ENCODE results near the gene ZNF624. TPM values are rescaled to one million over a fixed set of nuclear protein-coding genes. Genes with fewer than 3 reads are reported as not detected.
"Not testable (repeated sequence)": the region's sequence is repeated elsewhere in the genome, so short reads cannot be mapped to it uniquely, and the experiment has no call there.

The ZNF624 gene
- total RNA-seq (2021): 6.5 and 7.2 TPM in 2 replicates
- Bru-seq, nascent RNA: percentile 77 among the genes with signal in this experiment
- BruChase-seq, experiment 1, labeled RNA remaining after a 2-hour chase: percentile 77 among the genes with signal in this experiment
- percentile 55 among the genes with signal in this experiment for BruChase-seq, experiment 2, labeled RNA remaining after a 6-hour chase
- long read RNA-seq, full-length matches to known transcripts: 6 of 6 reads
- long read RNA-seq, partial matches to known transcripts: 0 of 6 reads
- long read RNA-seq, other reads (novel, unspliced or antisense): 0 of 6 reads

DNA sequence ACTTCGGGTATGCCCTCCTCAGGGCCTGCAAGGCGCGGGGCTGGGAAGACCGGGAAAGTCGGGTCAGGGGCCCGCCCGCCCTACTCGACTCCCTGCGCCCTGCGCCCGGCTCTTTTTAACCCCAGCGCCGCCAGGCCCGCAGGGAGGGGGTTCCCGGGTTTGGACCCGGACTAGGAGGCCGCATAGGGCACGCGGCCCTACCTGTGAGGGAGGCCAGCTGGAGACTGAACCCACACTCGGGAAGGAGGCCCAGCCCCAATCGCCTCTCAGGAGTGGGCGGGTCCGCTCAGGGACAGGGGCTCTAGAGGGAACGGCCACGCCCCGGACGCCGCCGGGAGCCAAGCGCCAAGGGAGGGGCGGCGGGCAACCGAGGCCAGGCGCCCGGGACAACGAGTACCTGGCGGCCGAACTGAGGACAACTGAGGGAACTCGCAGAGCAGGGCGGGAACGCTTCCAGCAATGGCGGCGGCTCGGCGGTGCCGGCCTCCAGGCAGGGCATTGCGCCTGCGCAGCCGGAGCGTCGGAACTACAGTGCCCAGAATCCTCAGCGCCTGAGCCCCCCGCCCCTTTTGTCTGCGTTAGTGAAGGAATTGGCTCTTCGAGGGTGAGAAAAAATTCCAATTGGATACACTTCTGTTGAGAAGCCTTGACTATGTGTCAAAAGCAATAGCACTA is at the start of gene ZNF624:
TSS of gene ZNF624 (minus strand) at position 484 of the 675 bp plus-strand sequence.
- Histone ChIP-seq H4K20me1 (ENCODE audit: insufficient read depth) (no peaks in the 10 kb centered on the region), H3K27ac (peak within 1 kb of the TSS; percentile 86), H3K79me2 (ENCODE audit: low read depth) (peaks cover 6% of the 10 kb centered on the region; the same call in 1 of the 2 replicates), H3K27me3 (ENCODE audit: insufficient read depth, low read depth) (no peaks in the 10 kb centered on the region), H3F3A (ENCODE audit: insufficient read depth, low read depth) (peaks cover 12% of the 10 kb centered on the region), H3K4me1 (replicated peaks; ENCODE audit: insufficient read depth) (peaks cover 12% of the 10 kb centered on the region; the same call in 1 of the 2 replicates), H2AFZ (peak within 1 kb of the TSS; percentile 83), H3K4me3 (peak within 1 kb of the TSS; percentile 69), H3K36me3 (ENCODE audit: low read depth) (no peaks in the 10 kb centered on the region), H3K9me3 (ENCODE audit: insufficient read depth, low read depth) (no peaks in the 10 kb centered on the region; the same call in 1 of the 2 replicates), H3K9me2 (ENCODE audit: insufficient read depth) (no peaks in the 10 kb centered on the region), H3K4me2 (peak within 1 kb of the TSS; percentile 81)
- TSS peak; percentile 87 for BruUV-seq (replicated peaks)
- ChIA-PET CTCF (interaction anchor here (1.1 kb wide), 1 partner anchor 69 kb away, joined by 3 read pairs; no protein-coding TSS in a partner anchor), POLR2A (ENCODE audit: unreplicated experiment) (interaction anchor here (0.6 kb wide), 2 partner anchors 118 to 374 kb away, joined by 3 to 4 read pairs; no protein-coding TSS in a partner anchor)
- intact Hi-C loops (cut with micrococcal nuclease; ENCODE audit: unreplicated experiment): no loop called here
- TF ChIP-seq, protein P1, sequence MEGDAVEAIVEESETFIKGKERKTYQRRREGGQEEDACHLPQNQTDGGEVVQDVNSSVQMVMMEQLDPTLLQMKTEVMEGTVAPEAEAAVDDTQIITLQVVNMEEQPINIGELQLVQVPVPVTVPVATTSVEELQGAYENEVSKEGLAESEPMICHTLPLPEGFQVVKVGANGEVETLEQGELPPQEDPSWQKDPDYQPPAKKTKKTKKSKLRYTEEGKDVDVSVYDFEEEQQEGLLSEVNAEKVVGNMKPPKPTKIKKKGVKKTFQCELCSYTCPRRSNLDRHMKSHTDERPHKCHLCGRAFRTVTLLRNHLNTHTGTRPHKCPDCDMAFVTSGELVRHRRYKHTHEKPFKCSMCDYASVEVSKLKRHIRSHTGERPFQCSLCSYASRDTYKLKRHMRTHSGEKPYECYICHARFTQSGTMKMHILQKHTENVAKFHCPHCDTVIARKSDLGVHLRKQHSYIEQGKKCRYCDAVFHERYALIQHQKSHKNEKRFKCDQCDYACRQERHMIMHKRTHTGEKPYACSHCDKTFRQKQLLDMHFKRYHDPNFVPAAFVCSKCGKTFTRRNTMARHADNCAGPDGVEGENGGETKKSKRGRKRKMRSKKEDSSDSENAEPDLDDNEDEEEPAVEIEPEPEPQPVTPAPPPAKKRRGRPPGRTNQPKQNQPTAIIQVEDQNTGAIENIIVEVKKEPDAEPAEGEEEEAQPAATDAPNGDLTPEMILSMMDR (conservative IDR thresholded peaks at IDR 0.05): no peak
- no peak for TF ChIP-seq EZH2 (IDR thresholded peaks at IDR 0.05; ENCODE audit: low read depth)
- DNase-seq: peak; percentile 76 to 97

DNA sequence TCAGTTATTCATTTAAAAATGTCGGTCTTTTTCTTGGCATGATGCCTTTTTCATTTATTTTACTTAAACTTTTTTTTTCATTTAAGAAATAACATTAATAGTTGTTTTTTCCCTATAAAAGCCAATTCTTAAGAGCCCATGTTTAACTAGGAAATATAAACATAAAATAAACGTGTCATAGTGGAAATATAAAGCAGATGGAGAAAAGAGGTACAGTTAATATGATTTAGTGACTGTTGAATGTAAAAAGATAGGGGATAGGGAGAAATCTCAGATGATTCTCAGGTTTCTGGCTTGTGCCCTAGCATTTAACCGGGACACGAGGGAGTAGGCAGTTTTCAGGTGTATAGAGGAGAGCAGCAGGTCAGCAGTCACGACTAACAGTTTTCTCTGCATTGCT is 44.0 kb upstream of the ZNF624 start:
- intact Hi-C loops (cut with micrococcal nuclease; ENCODE audit: unreplicated experiment); BruUV-seq (replicated peaks); H3K4me3 ChIP-seq; H3K4me1 ChIP-seq (replicated peaks; ENCODE audit: insufficient read depth); CTCF ChIA-PET; H4K20me1 ChIP-seq (ENCODE audit: insufficient read depth); H3K9me3 ChIP-seq (ENCODE audit: insufficient read depth, low read depth); H3K36me3 ChIP-seq (ENCODE audit: low read depth); H3K9me2 ChIP-seq (ENCODE audit: insufficient read depth); H3K79me2 ChIP-seq (ENCODE audit: low read depth); H3F3A ChIP-seq (ENCODE audit: insufficient read depth, low read depth); DNase-seq; H3K4me2 ChIP-seq; POLR2A ChIA-PET (ENCODE audit: unreplicated experiment); H3K27ac ChIP-seq; H3K27me3 ChIP-seq (ENCODE audit: insufficient read depth, low read depth); H2AFZ ChIP-seq: not testable (repeated sequence)

DNA sequence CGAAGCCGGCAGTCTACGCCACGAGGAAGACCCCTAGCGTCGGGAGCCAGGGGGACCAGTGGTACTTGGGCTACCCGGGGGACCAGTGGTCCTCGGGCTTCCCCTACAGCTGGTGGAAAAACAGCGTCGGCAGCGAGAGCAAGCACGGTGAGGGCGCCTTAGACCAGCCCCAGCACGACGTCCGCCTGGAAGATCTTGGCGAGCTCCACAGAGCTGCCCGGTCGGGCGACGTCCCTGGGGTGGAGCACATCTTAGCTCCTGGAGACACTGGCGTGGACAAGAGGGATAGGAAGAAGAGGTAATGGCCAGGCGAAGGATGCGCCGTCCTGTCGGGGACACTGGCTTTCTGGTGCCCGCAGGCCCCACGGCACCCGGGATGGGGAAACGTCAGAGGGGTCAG is 36.8 kb upstream of the ZNF624 start:
- H3F3A ChIP-seq (ENCODE audit: insufficient read depth, low read depth); H3K27me3 ChIP-seq (ENCODE audit: insufficient read depth, low read depth): not testable (repeated sequence)

DNA sequence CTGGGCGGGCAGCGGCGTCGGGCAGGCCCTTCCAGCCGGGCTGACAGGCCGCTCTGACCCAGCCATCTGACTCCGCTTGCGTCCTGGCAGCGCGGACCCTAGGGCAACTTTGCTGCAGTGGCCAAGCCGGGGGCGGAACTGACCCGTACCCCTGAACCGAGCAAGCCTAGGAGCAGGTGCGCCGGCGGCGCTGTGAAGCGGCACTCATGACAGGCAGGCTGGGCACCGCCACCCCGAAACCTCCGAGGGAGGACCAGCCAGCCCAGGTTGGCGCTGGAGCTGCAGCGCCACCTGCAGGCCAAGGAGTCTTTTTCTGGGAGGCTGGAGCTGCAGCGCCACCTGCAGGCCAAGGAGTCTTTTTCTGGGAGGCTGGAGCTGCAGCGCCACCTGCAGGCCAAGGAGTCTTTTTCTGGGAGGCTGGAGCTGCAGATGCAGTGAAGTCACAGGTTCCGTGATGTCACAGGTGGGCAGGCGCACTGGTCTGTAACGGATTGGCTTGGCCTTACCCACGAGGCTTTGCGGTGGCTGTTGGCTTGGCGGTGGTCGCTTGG is 36.2 kb upstream of the ZNF624 start, which contains the start of gene CCDC144A:
TSS of gene CCDC144A (plus strand) at position 511 of the 551 bp plus-strand sequence. CDS start 160 bp downstream, outside the sequence.
- H3K27me3 ChIP-seq (ENCODE audit: insufficient read depth, low read depth); H3K27ac ChIP-seq; intact Hi-C loops (cut with micrococcal nuclease; ENCODE audit: unreplicated experiment); H3K36me3 ChIP-seq (ENCODE audit: low read depth); H3K4me3 ChIP-seq; H3K79me2 ChIP-seq (ENCODE audit: low read depth); BruUV-seq (replicated peaks); CTCF ChIA-PET; H2AFZ ChIP-seq; H3F3A ChIP-seq (ENCODE audit: insufficient read depth, low read depth); H4K20me1 ChIP-seq (ENCODE audit: insufficient read depth); POLR2A ChIA-PET (ENCODE audit: unreplicated experiment); H3K9me2 ChIP-seq (ENCODE audit: insufficient read depth); H3K9me3 ChIP-seq (ENCODE audit: insufficient read depth, low read depth); H3K4me1 ChIP-seq (replicated peaks; ENCODE audit: insufficient read depth); H3K4me2 ChIP-seq: not testable (repeated sequence)
- TF ChIP-seq, protein P1 (conservative IDR thresholded peaks at IDR 0.05): peak; percentile 87
- DNase-seq: peak in 1 of 2 experiments; percentile 18

More for the DNA sequence above, 36.8 kb upstream of the ZNF624 start:
- H3K9me2 ChIP-seq (ENCODE audit: insufficient read depth); DNase-seq; H3K4me2 ChIP-seq; H4K20me1 ChIP-seq (ENCODE audit: insufficient read depth); CTCF ChIA-PET; H3K9me3 ChIP-seq (ENCODE audit: insufficient read depth, low read depth); H3K27ac ChIP-seq; H3K4me3 ChIP-seq; H3K79me2 ChIP-seq (ENCODE audit: low read depth); H3K36me3 ChIP-seq (ENCODE audit: low read depth); intact Hi-C loops (cut with micrococcal nuclease; ENCODE audit: unreplicated experiment); H2AFZ ChIP-seq; BruUV-seq (replicated peaks); H3K4me1 ChIP-seq (replicated peaks; ENCODE audit: insufficient read depth); POLR2A ChIA-PET (ENCODE audit: unreplicated experiment): not testable (repeated sequence)

DNA sequence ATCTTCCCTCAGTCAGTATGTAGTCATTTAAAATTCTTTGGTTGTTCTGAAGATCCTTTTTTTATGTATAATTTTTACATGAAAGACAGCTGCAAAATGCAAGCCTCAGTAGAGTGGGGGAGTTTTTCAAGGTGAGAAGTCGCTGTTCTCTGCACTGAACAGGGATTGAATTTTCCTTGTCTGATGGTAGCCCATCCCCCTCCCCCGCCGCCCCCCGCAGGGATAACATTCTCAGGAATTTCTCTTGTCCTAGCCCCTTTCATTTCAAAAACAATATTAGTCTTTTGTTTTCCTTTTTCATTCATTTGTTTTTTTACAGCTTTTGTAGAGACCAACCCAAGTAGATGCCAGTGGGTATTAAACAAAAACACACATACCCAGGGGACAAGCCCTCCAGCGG is 33.5 kb upstream of the ZNF624 start:
- H3K9me2 ChIP-seq (ENCODE audit: insufficient read depth); H3K4me3 ChIP-seq; H3K79me2 ChIP-seq (ENCODE audit: low read depth); H4K20me1 ChIP-seq (ENCODE audit: insufficient read depth); CTCF ChIA-PET; intact Hi-C loops (cut with micrococcal nuclease; ENCODE audit: unreplicated experiment); BruUV-seq (replicated peaks); DNase-seq; H3K27ac ChIP-seq; POLR2A ChIA-PET (ENCODE audit: unreplicated experiment); H3K36me3 ChIP-seq (ENCODE audit: low read depth); H3K27me3 ChIP-seq (ENCODE audit: insufficient read depth, low read depth); H3K4me1 ChIP-seq (replicated peaks; ENCODE audit: insufficient read depth); H3F3A ChIP-seq (ENCODE audit: insufficient read depth, low read depth); H3K9me3 ChIP-seq (ENCODE audit: insufficient read depth, low read depth); H3K4me2 ChIP-seq; H2AFZ ChIP-seq: not testable (repeated sequence)
